ENCODE data around the gene RGS7. TPM values are rescaled to one million over a fixed set of nuclear protein-coding genes. Genes with fewer than 3 reads are reported as not detected.

The RGS7 gene
- total and polyA plus RNA-seq, 10 of the 15 experiments (the other 5 are each of a cell fraction or from before 2014, with no cell fraction given), result not detected

DNA sequence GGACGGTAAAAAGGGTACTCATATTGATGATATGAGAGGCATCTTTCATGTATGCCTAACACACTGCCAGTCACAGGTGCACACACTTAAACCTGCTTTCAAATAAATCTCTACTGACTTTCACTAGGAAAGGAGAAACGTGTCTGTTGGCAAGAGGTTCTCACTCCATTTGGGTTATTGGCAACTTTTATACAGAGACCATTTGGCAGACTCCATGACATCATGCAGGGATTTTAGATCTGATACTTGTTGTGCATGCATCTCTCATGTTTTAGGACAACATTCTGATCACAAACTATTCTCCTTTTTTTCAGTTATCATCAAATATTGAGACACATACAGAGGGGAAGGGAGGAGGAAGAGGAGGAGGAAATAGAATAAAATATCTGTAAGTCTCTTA lies 31.5 kb downstream of the RGS7 start:
- Histone ChIP-seq H3K36me3 (ENCODE audit: control insufficient read depth in 2 of 2, insufficient read depth in 2 of 2, low read length in 1 of 2) (no peaks in the 10 kb centered on the region), H3K9ac (ENCODE audit: control insufficient read depth, insufficient read depth, low read length) (no peak overlapping the region), H4K20me1 (ENCODE audit: control insufficient read depth, insufficient read depth) (no peaks in the 10 kb centered on the region), H3K4me3 (no peak overlapping the region), H3K79me2 (ENCODE audit: control insufficient read depth, insufficient read depth, low read length) (no peaks in the 10 kb centered on the region), H3K27ac (ENCODE audit: control insufficient read depth, insufficient read depth) (no peak overlapping the region), H2AFZ (ENCODE audit: control insufficient read depth, low read depth, low read length) (no peak overlapping the region), H3K27me3 (replicated peaks in 1 of 2; ENCODE audit: control insufficient read depth in 2 of 2, insufficient read depth in 2 of 2, low read length in 1 of 2) (no peaks in the 10 kb centered on the region), H3K4me2 (ENCODE audit: control insufficient read depth, insufficient read depth) (no peak overlapping the region), H3K4me1 (ENCODE audit: control insufficient read depth, insufficient read depth, low read length) (no peaks in the 10 kb centered on the region), H3K9me3 (replicated peaks; ENCODE audit: control insufficient read depth, insufficient read depth, low read length) (no peaks in the 10 kb centered on the region)
- in situ Hi-C loops (cut with MboI) (no loop called here), intact Hi-C loops (cut with micrococcal nuclease; ENCODE audit: unreplicated experiment) (no loop called here)
- ChIA-PET POLR2A (no interaction called here), SMC1A (ENCODE audit: uncharacterized antibody, unreplicated experiment) (no interaction called here), CTCF (no interaction called here), RAD21 (ENCODE audit: unreplicated experiment) (no interaction called here)
- no TSS peak for BruUV-seq (replicated peaks)
- ATAC-seq, result no peak
- no peak for DNase-seq (ENCODE audit: low read depth, low spot score)
- no peak for TF ChIP-seq JUND (IDR thresholded peaks at IDR 0.05; ENCODE audit: low read depth, low read length)
- no peak for TF ChIP-seq RUNX3 (IDR thresholded peaks at IDR 0.05; ENCODE audit: low read length)
- TF ChIP-seq, protein P1, sequence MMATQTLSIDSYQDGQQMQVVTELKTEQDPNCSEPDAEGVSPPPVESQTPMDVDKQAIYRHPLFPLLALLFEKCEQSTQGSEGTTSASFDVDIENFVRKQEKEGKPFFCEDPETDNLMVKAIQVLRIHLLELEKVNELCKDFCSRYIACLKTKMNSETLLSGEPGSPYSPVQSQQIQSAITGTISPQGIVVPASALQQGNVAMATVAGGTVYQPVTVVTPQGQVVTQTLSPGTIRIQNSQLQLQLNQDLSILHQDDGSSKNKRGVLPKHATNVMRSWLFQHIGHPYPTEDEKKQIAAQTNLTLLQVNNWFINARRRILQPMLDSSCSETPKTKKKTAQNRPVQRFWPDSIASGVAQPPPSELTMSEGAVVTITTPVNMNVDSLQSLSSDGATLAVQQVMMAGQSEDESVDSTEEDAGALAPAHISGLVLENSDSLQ (IDR thresholded peaks at IDR 0.05), result no peak
- no peak for TF ChIP-seq ZNF384 (IDR thresholded peaks at IDR 0.05; ENCODE audit: borderline replicate concordance, low read depth, low read length)
- no peak for TF ChIP-seq KAT2A (conservative IDR thresholded peaks at IDR 0.05; ENCODE audit: control insufficient read depth, low read depth, low read length)
- TF ChIP-seq FOXM1 (IDR thresholded peaks at IDR 0.05; ENCODE audit: low read depth, low read length), result no peak
- TF ChIP-seq, protein P2, sequence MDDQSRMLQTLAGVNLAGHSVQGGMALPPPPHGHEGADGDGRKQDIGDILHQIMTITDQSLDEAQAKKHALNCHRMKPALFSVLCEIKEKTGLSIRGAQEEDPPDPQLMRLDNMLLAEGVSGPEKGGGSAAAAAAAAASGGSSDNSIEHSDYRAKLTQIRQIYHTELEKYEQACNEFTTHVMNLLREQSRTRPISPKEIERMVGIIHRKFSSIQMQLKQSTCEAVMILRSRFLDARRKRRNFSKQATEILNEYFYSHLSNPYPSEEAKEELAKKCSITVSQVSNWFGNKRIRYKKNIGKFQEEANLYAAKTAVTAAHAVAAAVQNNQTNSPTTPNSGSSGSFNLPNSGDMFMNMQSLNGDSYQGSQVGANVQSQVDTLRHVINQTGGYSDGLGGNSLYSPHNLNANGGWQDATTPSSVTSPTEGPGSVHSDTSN (IDR thresholded peaks at IDR 0.05; ENCODE audit: insufficient replicate concordance, low read depth, low read length), result no peak
- no peak for TF ChIP-seq TCF12 (IDR thresholded peaks at IDR 0.05; ENCODE audit: low read depth, low read length)
- no peak for TF ChIP-seq CHD1 (IDR thresholded peaks at IDR 0.05; ENCODE audit: low read depth, low read length)
- 49% methylated on average over 2 of the region's 2 CpGs for WGBS (ENCODE audit: insufficient coverage, insufficient replicate concordance, low lambda C conversion rate, missing lambda C conversion rate)
- no peak for FAIRE-seq

Data from GM12878 (cell line).